ENCODE results near the gene OR10A3. TPM values are rescaled to one million over a fixed set of nuclear protein-coding genes. Genes with fewer than 3 reads are reported as not detected.

The OR10A3 gene
- not detected in 2 replicates for total RNA-seq

GRCh38 chr11:7941608-7942007 is at the start of gene OR10A3:
Gene OR10A3 (minus strand): TSS chr11:7941708. CDS start chr11:7939520, 2,188 bp downstream.

DNA sequence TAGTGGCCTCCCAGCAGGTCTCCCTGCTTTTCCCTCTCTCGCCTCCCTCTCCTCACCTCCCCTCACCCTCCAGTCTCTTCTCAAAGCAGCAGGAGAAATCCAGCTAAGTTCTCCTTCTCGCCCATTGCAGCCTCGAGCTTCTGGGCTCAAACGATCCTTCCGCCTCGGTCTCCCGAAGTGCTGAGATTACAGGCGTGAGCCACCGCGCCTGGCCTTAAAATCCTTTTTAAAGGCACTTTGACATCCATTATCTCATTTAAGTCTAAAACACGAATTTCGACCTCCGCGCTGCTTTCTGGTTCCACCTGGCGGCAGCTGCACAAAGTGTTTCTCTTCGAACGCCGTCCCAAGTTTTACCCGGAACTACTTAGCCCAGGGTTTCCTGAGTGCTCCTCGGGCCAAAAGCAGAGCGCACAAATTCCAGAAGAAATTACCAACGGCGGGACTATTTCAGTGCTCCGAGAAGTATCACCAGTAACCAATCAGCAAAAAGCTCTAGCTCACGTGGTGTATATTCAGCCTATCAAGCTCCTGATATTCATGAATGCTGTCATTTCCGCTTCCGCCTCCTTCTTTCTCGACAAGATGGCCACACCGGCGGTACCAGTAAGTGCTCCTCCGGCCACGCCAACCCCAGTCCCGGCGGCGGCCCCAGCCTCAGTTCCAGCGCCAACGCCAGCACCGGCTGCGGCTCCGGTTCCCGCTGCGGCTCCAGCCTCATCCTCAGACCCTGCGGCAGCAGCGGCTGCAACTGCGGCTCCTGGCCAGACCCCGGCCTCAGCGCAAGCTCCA is 45.5 kb upstream of the OR10A3 start, which contains the start of gene EIF3F:
EIF3F (plus strand) TSS at position 570 of the 792 bp plus-strand sequence; CDS start at position 586, 16 bp downstream.

DNA sequence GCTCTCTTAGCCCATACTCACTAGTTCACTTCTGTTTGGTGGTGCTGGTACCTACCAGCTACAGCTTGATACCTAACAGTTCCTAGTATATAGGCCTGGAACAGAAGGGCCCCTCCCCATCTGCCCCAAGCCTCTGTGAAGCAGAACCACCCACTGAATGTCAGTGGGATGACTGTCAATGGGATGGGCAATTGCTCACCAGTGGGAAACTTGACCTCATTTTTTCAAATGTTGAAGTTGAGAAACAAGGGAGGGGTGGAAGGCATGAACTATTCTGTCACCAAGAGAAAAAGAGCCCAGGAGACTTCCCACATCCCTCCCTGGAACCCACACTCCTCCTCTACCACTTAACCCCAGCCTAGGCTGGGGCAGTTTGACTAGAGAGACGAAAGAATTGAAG is 23.9 kb upstream of the OR10A3 start, which contains the start of gene NLRP10:
NLRP10 (minus strand) TSS at position 62 of the 400 bp plus-strand sequence. CDS start 1,952 bp downstream, outside the sequence.

DNA sequence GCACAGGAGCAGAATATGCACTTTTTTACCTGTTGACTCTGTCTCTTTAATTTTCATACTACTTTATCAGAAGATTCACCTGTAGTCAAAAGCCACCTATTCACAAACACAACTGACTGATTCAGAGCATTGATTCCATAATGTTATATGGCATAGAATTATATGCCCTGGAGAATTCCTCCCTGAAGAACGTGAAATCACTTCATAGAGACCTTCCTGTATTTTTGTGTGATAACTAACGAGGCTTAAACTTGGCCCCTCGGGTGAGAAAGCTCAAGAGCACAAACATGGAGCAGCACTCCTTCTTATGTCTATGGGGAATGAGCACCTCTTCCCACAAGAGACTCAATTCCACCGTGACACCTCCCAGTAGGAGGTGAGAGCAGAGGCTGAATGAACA is 10.3 kb downstream of the OR10A3 start, which contains the start of gene OR10A6:
OR10A6 (minus strand) TSS at position 101 of the 400 bp plus-strand sequence. CDS start 2,606 bp downstream, outside the sequence.

Other genes starting within 250 kb of the OR10A3 start
- 0.48 TPM in 1 of 2 replicates, not detected in the other for gene OVCH2, start 235.2 kb downstream of the OR10A3 start, total RNA-seq
- not detected in 2 replicates for gene OR5P2, start 144.8 kb downstream of the OR10A3 start, total RNA-seq
- 0.48 TPM in 1 of 2 replicates, not detected in the other for gene OR5P3, start 110.9 kb downstream of the OR10A3 start, total RNA-seq
- gene OR10A6, start 10.4 kb downstream of the OR10A3 start, total RNA-seq: not detected in 2 replicates
- gene NLRP10, start 23.7 kb upstream of the OR10A3 start, total RNA-seq: 0.43 and 3.1 TPM in 2 replicates
- gene EIF3F, start 45.6 kb upstream of the OR10A3 start, total RNA-seq: 238 and 256 TPM in 2 replicates
- 0.21 and 0.96 TPM in 2 replicates for gene TUB, start 139.5 kb upstream of the OR10A3 start, total RNA-seq
- gene RIC3, start 227.3 kb upstream of the OR10A3 start, total RNA-seq: 0.43 and 0.96 TPM in 2 replicates

All from tracheal epithelial cell (primary cell).